Upper lobe of left lung (tissue), 6 donors: ENCODE measurements around the gene SLC9A9. TPM values are rescaled to one million over a fixed set of nuclear protein-coding genes. Genes with fewer than 3 reads are reported as not detected.
A peak's percentile ranks its signal among the peaks of the same experiment; 100 is the strongest.

Source experiments
- ATAC-seq, 2 donors: fragments of 200-7000 bp; cut with Tn5 transposase; one replicate each; pipeline ENCODE4 v1.9.1; 2022; ENCODE audit warnings: mild to moderate bottlenecking in 2 of 2, moderate library complexity in 2 of 2; ENCODE audit not compliant: low FRiP score in 2 of 2
- DNase-seq, 2 donors: peaks; one replicate each; pipeline ENCODE4 v3.0.0-alpha.2; 2019 to 2020
- H3K27ac ChIP-seq, 4 donors: fragments of 200-600 bp; sonication (generic); one replicate each; pipeline ENCODE4 v1.5.1; 2016 to 2019
- H3K27me3 ChIP-seq, 4 donors: fragments of 200-600 bp; sonication (generic); one replicate each; pipeline ENCODE4 v1.5.1; 2017 to 2019
- H3K36me3 ChIP-seq, 4 donors: fragments of 200-600 bp; sonication (generic); one replicate each; pipeline ENCODE4 v1.5.1; 2016 to 2019
- H3K4me1 ChIP-seq, 4 donors: fragments of 200-600 bp; sonication (generic); one replicate each; pipeline ENCODE4 v1.5.1; 2018 to 2019
- H3K4me3 ChIP-seq, 4 donors: fragments of 200-600 bp; sonication (generic); one replicate each; pipeline ENCODE4 v1.5.1; 2017 to 2019; ENCODE audit warnings: mild to moderate bottlenecking in 2 of 4, moderate library complexity in 1 of 4
- H3K9me3 ChIP-seq, 4 donors: fragments of 200-600 bp; sonication (generic); one replicate each; pipeline ENCODE4 v1.5.1; 2018 to 2019
- CTCF ChIP-seq, 6 experiments: fragments of 450-650 bp in 4 of 6; fragments of 200-600 bp in 2 of 6; sonication (generic) in 2 of 6; IDR thresholded peaks; one replicate each; pipeline ENCODE4 v1.5.1; 2016 to 2019; ENCODE audit warnings: antibody characterized with exemption in 6 of 6
- EP300 ChIP-seq, 4 donors: sonication (generic); formaldehyde crosslinking; IDR thresholded peaks; one replicate each; pipeline ENCODE4 v1.5.1; 2017; ENCODE audit warnings: antibody characterized with exemption in 4 of 4, control low read depth in 2 of 4
- POLR2A ChIP-seq, 4 donors: fragments of 450-650 bp; IDR thresholded peaks; one replicate each; pipeline ENCODE4 v1.5.1; 2016 to 2017; ENCODE audit warnings: antibody characterized with exemption in 4 of 4, mild to moderate bottlenecking in 2 of 4
- POLR2AphosphoS5 ChIP-seq, 2 donors: sonication (generic); formaldehyde crosslinking; IDR thresholded peaks; one replicate each; pipeline ENCODE4 v1.5.1; 2017; ENCODE audit warnings: antibody characterized with exemption in 2 of 2
- WGBS, 2 donors: methylation state at CpG; one replicate each; pipeline ENCODE4 v1.1.5; 2017 to 2018; 5-methylcytosine and 5-hydroxymethylcytosine counted together
- total RNA-seq, 6 donors: library from RNA; depleted of rRNA in 4 of 6; stranded (reverse); fragments of >200 nt in 4 of 6; gene quantifications; one replicate each; pipeline versions ENCODE4 v1.1.0 to v1.2.1, GENCODE V29; 2016 to 2021
- donor health status: DM: no; HTN: no; CAD: no; lungs with moderate emphysema.
- donor health status: DM: no; HTN: yes; CAD: no; lungs with severe emphysema.

The SLC9A9 gene
- total RNA-seq, 6 donors from 2014 or later = 4.2 to 20.4 (median 8.7) TPM

DNA sequence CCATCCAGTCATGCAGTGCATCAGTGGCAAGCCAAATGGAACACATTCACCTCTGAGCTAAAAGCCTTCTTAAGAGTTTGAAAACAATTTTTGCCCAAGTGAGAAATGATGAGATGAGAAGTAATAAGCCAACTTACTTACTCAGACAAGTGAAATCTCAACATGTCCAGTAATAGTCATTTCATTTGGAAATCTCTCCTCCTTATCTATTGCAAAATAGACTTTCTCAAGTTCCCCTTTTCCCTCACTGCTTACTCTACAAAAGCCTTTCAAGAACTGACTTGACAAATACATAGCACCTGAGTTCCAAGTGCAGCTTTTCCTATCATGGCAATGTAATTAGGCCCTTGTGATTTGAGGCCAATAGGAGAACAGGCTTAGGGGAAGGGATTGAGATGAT lies 282.3 kb downstream of the SLC9A9 start:
- ATAC-seq (peak; percentile 46 to 71), DNase-seq (no peak)
- H3K27ac ChIP-seq = no peak overlapping the region
- H3K27me3 ChIP-seq = no peaks in the 10 kb centered on the region
- H3K36me3 ChIP-seq = no peaks in the 10 kb centered on the region
- peaks cover 0 to 6% (median 5%) of the 10 kb centered on the region in 4 donors for H3K4me1 ChIP-seq
- no peaks in the 10 kb centered on the region for H3K9me3 ChIP-seq
- no peak overlapping the region for H3K4me3 ChIP-seq
- TF ChIP-seq CTCF (IDR thresholded peaks at IDR 0.05) (no peak), EP300 (IDR thresholded peaks at IDR 0.05) (peak in 1 of 4 donors; percentile 62), POLR2A (IDR thresholded peaks at IDR 0.05) (no peak)

DNA sequence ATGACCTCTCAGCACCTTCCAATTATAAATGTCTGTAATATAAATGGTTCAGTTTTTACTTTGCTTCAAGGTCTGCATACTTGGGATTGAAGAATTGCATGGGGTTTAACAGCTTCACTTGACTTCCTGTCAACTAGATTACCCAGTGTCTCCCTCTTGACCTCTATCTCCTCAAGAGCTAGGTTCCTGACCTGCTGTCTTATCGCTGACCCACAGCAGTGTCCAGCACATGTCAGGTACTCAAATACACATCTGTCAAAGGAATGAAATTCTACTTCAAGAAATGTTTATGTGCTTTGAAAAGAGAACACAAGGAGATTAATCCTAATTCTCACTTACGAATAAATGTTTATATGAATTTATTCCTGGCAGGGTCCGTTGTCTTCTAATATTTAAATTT lies 284.5 kb downstream of the SLC9A9 start:
- H3K27ac ChIP-seq = no peak overlapping the region
- DNase-seq = no peak
- H3K36me3 ChIP-seq = no peaks in the 10 kb centered on the region
- no peak for TF ChIP-seq CTCF (IDR thresholded peaks at IDR 0.05)
- no peak for TF ChIP-seq POLR2A (IDR thresholded peaks at IDR 0.05)
- TF ChIP-seq EP300 (IDR thresholded peaks at IDR 0.05) = no peak
- TF ChIP-seq POLR2AphosphoS5 (IDR thresholded peaks at IDR 0.05) = no peak
- no peaks in the 10 kb centered on the region for H3K9me3 ChIP-seq
- H3K4me3 ChIP-seq = no peak overlapping the region
- no peak for ATAC-seq
- 77 to 94% methylated on average over 3 of the region's 3 CpGs for WGBS, 2 donors
- H3K4me1 ChIP-seq = peaks cover 0 to 6% (median 5%) of the 10 kb centered on the region in 4 donors
- no peaks in the 10 kb centered on the region for H3K27me3 ChIP-seq

GRCh38 chr3:143562789-143563188 lies 285.5 kb downstream of the SLC9A9 start:
- Histone ChIP-seq H3K27me3 (no peaks in the 10 kb centered on the region), H3K4me1 (peaks cover 0 to 6% (median 5%) of the 10 kb centered on the region in 4 donors), H3K36me3 (no peaks in the 10 kb centered on the region), H3K4me3 (no peak overlapping the region), H3K27ac (no peak overlapping the region), H3K9me3 (peaks cover 0 to 7% (median 0%) of the 10 kb centered on the region in 4 donors)
- TF ChIP-seq POLR2AphosphoS5 (IDR thresholded peaks at IDR 0.05) = no peak
- no peak for TF ChIP-seq POLR2A (IDR thresholded peaks at IDR 0.05)
- TF ChIP-seq CTCF (IDR thresholded peaks at IDR 0.05) = no peak
- TF ChIP-seq EP300 (IDR thresholded peaks at IDR 0.05) = no peak
- DNase-seq (no peak), ATAC-seq (no peak)
- 68 to 71% methylated on average over 2 of the region's 2 CpGs for WGBS, 2 donors

DNA sequence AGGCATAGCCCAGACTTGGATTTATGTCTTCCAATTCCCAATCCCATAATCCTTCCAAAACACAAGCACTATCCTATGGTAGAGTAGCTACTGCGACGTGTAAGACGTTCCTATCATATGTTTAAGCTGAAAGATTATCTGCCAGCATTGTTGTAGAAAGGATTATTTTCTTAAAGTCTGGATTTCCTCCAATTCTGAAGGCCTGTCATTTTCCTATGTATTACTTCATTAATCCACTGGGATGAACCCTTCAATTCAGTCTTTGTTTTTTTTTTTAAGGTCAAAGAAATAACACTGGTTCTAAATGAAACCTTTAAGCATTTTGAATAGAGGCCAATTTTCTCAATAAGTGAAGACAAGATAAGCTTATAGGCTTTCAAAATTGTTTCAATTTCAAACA lies 289.0 kb downstream of the SLC9A9 start:
- Histone ChIP-seq H3K9me3 (peaks cover 0 to 10% (median 0%) of the 10 kb centered on the region in 4 donors), H3K4me1 (no peaks in the 10 kb centered on the region), H3K4me3 (no peak overlapping the region), H3K36me3 (no peaks in the 10 kb centered on the region), H3K27ac (no peak overlapping the region), H3K27me3 (no peaks in the 10 kb centered on the region)
- WGBS, 2 donors = 80 to 89% methylated on average over 3 of the region's 3 CpGs
- no peak for TF ChIP-seq POLR2AphosphoS5 (IDR thresholded peaks at IDR 0.05)
- TF ChIP-seq CTCF (IDR thresholded peaks at IDR 0.05) = no peak
- no peak for TF ChIP-seq EP300 (IDR thresholded peaks at IDR 0.05)
- no peak for TF ChIP-seq POLR2A (IDR thresholded peaks at IDR 0.05)
- DNase-seq = no peak
- ATAC-seq = no peak

DNA sequence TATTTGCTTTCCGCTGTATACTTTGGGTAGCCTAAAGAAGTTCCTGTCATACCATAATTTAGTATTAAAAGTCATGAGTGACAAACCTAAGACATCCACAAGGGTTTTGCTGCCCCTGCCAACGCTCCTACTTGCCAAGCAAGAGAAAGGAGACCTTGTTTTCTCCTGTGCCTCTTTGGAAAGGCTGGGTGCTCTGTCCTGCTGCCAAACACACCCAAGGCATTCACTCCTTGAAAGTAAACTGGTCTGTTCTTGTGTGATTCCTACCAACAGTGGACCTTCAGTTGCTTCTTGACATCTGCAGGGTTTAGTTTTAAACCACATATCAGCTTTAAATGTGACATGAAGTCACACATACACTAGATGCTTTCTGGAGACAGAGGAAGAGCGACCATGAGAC lies 295.4 kb downstream of the SLC9A9 start:
- ATAC-seq = no peak
- Histone ChIP-seq H3K9me3 (peaks cover 0 to 3% (median 0%) of the 10 kb centered on the region in 4 donors), H3K27me3 (no peaks in the 10 kb centered on the region), H3K4me3 (no peak overlapping the region), H3K27ac (no peak overlapping the region), H3K36me3 (no peaks in the 10 kb centered on the region), H3K4me1 (no peaks in the 10 kb centered on the region)
- TF ChIP-seq POLR2A (IDR thresholded peaks at IDR 0.05) = no peak
- no peak for TF ChIP-seq EP300 (IDR thresholded peaks at IDR 0.05)
- no peak for TF ChIP-seq CTCF (IDR thresholded peaks at IDR 0.05)
- 88 to 90% methylated on average over 3 of the region's 3 CpGs for WGBS, 2 donors
- DNase-seq = peak in 1 of 2 donors; percentile 24
